Adrenal gland (tissue), 12 donors: Measurements from ENCODE around the gene TFF2. TPM values are rescaled to one million over a fixed set of nuclear protein-coding genes. Genes with fewer than 3 reads are reported as not detected.

ENCODE experiments used
- DNase-seq, 7 donors: peaks; one replicate each; pipeline ENCODE4 v3.0.0-alpha.2; 2019 to 2020
- H3K27ac ChIP-seq, 5 donors: fragments of 200-600 bp; sonication (generic) in 4 of 5; 1 replicate in 3 of 5; 2 replicates in 2 of 5; pipeline versions ENCODE4 v1.5.1 to v1.8.0; 2016 to 2020; ENCODE audit warnings: mild to moderate bottlenecking in 1 of 5
- H3K27me3 ChIP-seq: fragments of 200-600 bp; 2 replicates; pipeline ENCODE4 v1.8.0; 2021
- H3K36me3 ChIP-seq, 2 donors: fragments of 200-600 bp; replicated peaks in 1 of 2; 1 replicate in 1 of 2; 2 replicates in 1 of 2; pipeline versions ENCODE4 v1.5.1 to v1.8.0; 2018 to 2022
- H3K4me1 ChIP-seq, 2 donors: fragments of 200-600 bp; replicated peaks in 1 of 2; 1 replicate in 1 of 2; 2 replicates in 1 of 2; pipeline versions ENCODE4 v1.5.1 to v1.8.0; 2018 to 2021
- H3K4me3 ChIP-seq, 4 donors: fragments of 200-600 bp; sonication (generic) in 3 of 4; one replicate each; pipeline ENCODE4 v1.5.1; 2016 to 2018
- H3K9me3 ChIP-seq, 3 donors: fragments of 200-600 bp; sonication (generic) in 1 of 3; replicated peaks in 1 of 3; 1 replicate in 2 of 3; 2 replicates in 1 of 3; pipeline versions ENCODE4 v1.5.1 to v1.8.0; 2016 to 2021
- CTCF ChIP-seq, 6 experiments: fragments of 450-650 bp in 4 of 6; fragments of 200-600 bp in 2 of 6; sonication (generic) in 1 of 6; IDR thresholded peaks; 1 replicate in 5 of 6; 2 replicates in 1 of 6; pipeline versions ENCODE4 v1.5.1 to v1.8.0; 2016 to 2021; ENCODE audit warnings: antibody characterized with exemption in 6 of 6, mild to moderate bottlenecking in 2 of 6, moderate library complexity in 1 of 6
- POLR2A ChIP-seq, 2 donors: fragments of 450-650 bp; IDR thresholded peaks; one replicate each; pipeline ENCODE4 v1.6.1; 2017; ENCODE audit warnings: antibody characterized with exemption in 2 of 2, mild to moderate bottlenecking in 2 of 2, moderate library complexity in 1 of 2
- whole genome bisulfite sequencing, 4 donors: extraction: QIAGEN DNeasy Blood & Tissue Kit in 2 of 4; methylation state at CpG; one replicate each; pipeline versions ENCODE4 v1.1.5 to v1.1.7; 2013 to 2017; 5-methylcytosine and 5-hydroxymethylcytosine counted together
- intact Hi-C, 2 donors: fragments of 100-400 bp; cut with DNase I; formaldehyde crosslinking; loops; one replicate each; pipeline versions ENCODE4 v1.14.1 to v1.15.0; 2022 to 2023
- polyA plus RNA-seq, 3 donors: library from polyadenylated mRNA; stranded (reverse); fragments of 200-250 nt in 2 of 3; fragments of 350-450 nt in 1 of 3; fragmentation: Illumina TruSeq in 1 of 3; extraction: RNeasy Lipid Tissue Mini Kit (QIAGEN cat#74804) in 1 of 3; gene quantifications; one replicate each; pipeline ENCODE4 v1.2.3, GENCODE V29; 2013 to 2014
- total RNA-seq, 9 donors: library from RNA; depleted of rRNA in 4 of 9; stranded (reverse); fragments of >200 nt in 4 of 9; fragments of 120-200 nt in 1 of 9; fragmentation: NEBNext Ultra II Directional in 1 of 9; extraction: Animal tissue kit (Norgen Biotek cat#: 25700) in 1 of 9; gene quantifications; one replicate each; pipeline versions ENCODE4 v1.1.0 to v1.2.4, GENCODE V29; 2013 to 2023
- donor health status: healthy with polysubstance abuse.
- donor health status: Bipolar disorder and iron deficiency.
- donor health status: DM: yes; HTN: yes; CAD: no.
- donor health status: DM: no; HTN: no; CAD: no.
- donor health status: DM: no; HTN: no; CAD: no.
- donor health status: DM: yes; HTN: yes; CAD: no.

The TFF2 gene
- total and polyA plus RNA-seq, 12 donors = 0.17 to 0.39 TPM; not detected in 10

- no peak overlapping the region for H3K4me3 ChIP-seq
- no peaks in the 10 kb centered on the region for H3K9me3 ChIP-seq
- intact Hi-C loops = no loop called here
- no peak for DNase-seq
- H3K27ac ChIP-seq = no peak overlapping the region
- TF ChIP-seq CTCF (IDR thresholded peaks at IDR 0.05) = no peak
- TF ChIP-seq POLR2A (IDR thresholded peaks at IDR 0.05) = no peak
- peaks cover 2% of the 10 kb centered on the region for H3K27me3 ChIP-seq
- H3K4me1 ChIP-seq = no peaks in the 10 kb centered on the region
- WGBS, 4 donors = 76 to 82% (median 79%) methylated on average over 6 of the region's 6 CpGs
- H3K36me3 ChIP-seq = no peaks in the 10 kb centered on the region
These were observed 38.6 kb upstream of the TFF2 start for GRCh38 chr21:42389449-42389835.

- WGBS, 4 donors = 68 to 76% (median 72%) methylated on average over 19 to 20 of the region's 20 CpGs
- intact Hi-C loops = no loop called here
- Histone ChIP-seq H3K36me3 (no peaks in the 10 kb centered on the region), H3K4me1 (no peaks in the 10 kb centered on the region), H3K27ac (no peak overlapping the region), H3K4me3 (no peak overlapping the region), H3K9me3 (no peaks in the 10 kb centered on the region), H3K27me3 (peaks cover 2% of the 10 kb centered on the region)
- no peak for DNase-seq
- TF ChIP-seq CTCF (IDR thresholded peaks at IDR 0.05) (no peak), POLR2A (IDR thresholded peaks at IDR 0.05) (no peak)
These were observed 38.1 kb upstream of the TFF2 start for GRCh38 chr21:42388740-42389448.

- Histone ChIP-seq H3K4me1 (no peaks in the 10 kb centered on the region), H3K36me3 (no peaks in the 10 kb centered on the region), H3K9me3 (no peaks in the 10 kb centered on the region), H3K4me3 (no peak overlapping the region), H3K27ac (no peak overlapping the region), H3K27me3 (peaks cover 2% of the 10 kb centered on the region)
- TF ChIP-seq CTCF (IDR thresholded peaks at IDR 0.05) (no peak), POLR2A (IDR thresholded peaks at IDR 0.05) (no peak)
- DNase-seq = no peak
- 93 to 95% (median 94%) methylated on average over 6 of the region's 6 CpGs for WGBS, 4 donors
- intact Hi-C loops = no loop called here
These were observed 37.1 kb upstream of the TFF2 start for GRCh38 chr21:42387843-42388340.

GRCh38 chr21:42387164-42387563 lies 36.4 kb upstream of the TFF2 start:
- H3K27ac ChIP-seq = no peak overlapping the region
- H3K4me1 ChIP-seq = no peaks in the 10 kb centered on the region
- H3K27me3 ChIP-seq = peaks cover 2% of the 10 kb centered on the region
- TF ChIP-seq CTCF (IDR thresholded peaks at IDR 0.05) = no peak
- no peak for TF ChIP-seq POLR2A (IDR thresholded peaks at IDR 0.05)
- no peaks in the 10 kb centered on the region for H3K36me3 ChIP-seq
- no peak overlapping the region for H3K4me3 ChIP-seq
- no peak for DNase-seq
- WGBS, 4 donors = 35 to 57% (median 40%) methylated on average over 2 to 3 of the region's 3 CpGs
- H3K9me3 ChIP-seq = no peaks in the 10 kb centered on the region
- intact Hi-C loops = no loop called here
